Breast epithelium (tissue), 4 donors: Measurements from ENCODE around the gene PARP15. TPM values are rescaled to one million over a fixed set of nuclear protein-coding genes. Genes with fewer than 3 reads are reported as not detected.
"Not testable (repeated sequence)": the region's sequence is repeated elsewhere in the genome, so short reads cannot be mapped to it uniquely, and the experiment has no call there.

Experiments used
- DNase-seq, 2 donors: peaks; one replicate each; pipeline ENCODE4 v3.0.0-alpha.2; 2019; ENCODE audit warnings: low spot score in 2 of 2
- H3K27ac ChIP-seq, 2 donors: fragments of 200-600 bp; sonication (generic) in 1 of 2; one replicate each; pipeline ENCODE4 v1.5.1; 2016 to 2019; ENCODE audit warnings: mild to moderate bottlenecking in 1 of 2
- H3K27me3 ChIP-seq, 2 donors: fragments of 200-600 bp; sonication (generic) in 1 of 2; one replicate each; pipeline versions ENCODE4 v1.5.1 to v1.6.0; 2017 to 2019; ENCODE audit warnings: control low read depth in 1 of 2, mild to moderate bottlenecking in 1 of 2
- H3K36me3 ChIP-seq: fragments of 200-600 bp; one replicate; pipeline ENCODE4 v1.5.1; 2019
- H3K4me1 ChIP-seq, 2 donors: fragments of 200-600 bp; sonication (generic); one replicate each; pipeline ENCODE4 v1.5.1; 2016 to 2019; ENCODE audit warnings: control low read depth in 1 of 2
- H3K4me3 ChIP-seq, 3 donors: fragments of 200-600 bp; sonication (generic); 1 replicate in 2 of 3; 2 replicates in 1 of 3; pipeline ENCODE4 v1.5.1; 2016 to 2019; ENCODE audit warnings: mild to moderate bottlenecking in 3 of 3, moderate library complexity in 2 of 3
- H3K9me3 ChIP-seq, 2 donors: fragments of 200-600 bp; sonication (generic) in 1 of 2; one replicate each; pipeline ENCODE4 v1.5.1; 2016 to 2019; ENCODE audit warnings: control low read depth in 1 of 2
- CTCF ChIP-seq, 3 donors: fragments of 450-650 bp; IDR thresholded peaks; one replicate each; pipeline ENCODE4 v1.5.1; 2016 to 2017; ENCODE audit warnings: antibody characterized with exemption in 3 of 3, mild to moderate bottlenecking in 3 of 3, moderate library complexity in 3 of 3
- POLR2A ChIP-seq: fragments of 450-650 bp; IDR thresholded peaks from one replicate; pipeline ENCODE4 v1.6.1; 2016; ENCODE audit warnings: antibody characterized with exemption, mild to moderate bottlenecking, moderate library complexity
- POLR2AphosphoS5 ChIP-seq, 3 donors: sonication (generic); formaldehyde crosslinking; IDR thresholded peaks; one replicate each; pipeline ENCODE4 v1.6.1; 2017; ENCODE audit warnings: antibody characterized with exemption in 3 of 3
- intact Hi-C: fragments of 100-400 bp; cut with DNase I; formaldehyde crosslinking; loops from one replicate; pipeline ENCODE4 v1.15.1; 2023; ENCODE audit warnings: low total_unique reads
- total RNA-seq, 3 donors: library from RNA; depleted of rRNA; stranded (reverse); fragments of >200 nt; gene quantifications; one replicate each; pipeline ENCODE4 v1.1.0, GENCODE V29; 2016

The PARP15 gene
- total RNA-seq, 3 donors from 2014 or later = 2.9 to 5.6 (median 5.4) TPM

- no peak overlapping the region for H3K27ac ChIP-seq
- peak in 2 of 3 donors; percentile 44 to 47 for TF ChIP-seq CTCF (IDR thresholded peaks at IDR 0.05)
- no peak for TF ChIP-seq POLR2A
- H3K9me3 ChIP-seq = no peaks in the 10 kb centered on the region
- peaks cover 0 to 9% of the 10 kb centered on the region in 2 donors for H3K4me1 ChIP-seq
- DNase-seq = no peak
- H3K27me3 ChIP-seq = no peaks in the 10 kb centered on the region
- no peak overlapping the region for H3K4me3 ChIP-seq
- intact Hi-C loops = no loop called here
- H3K36me3 ChIP-seq = peaks cover under 1% of the 10 kb centered on the region
These were observed 16.8 kb upstream of the PARP15 start for GRCh38 chr3:122560680-122561079.

GRCh38 chr3:122562923-122563716 lies 14.3 kb upstream of the PARP15 start:
- no peak for DNase-seq
- intact Hi-C loops = no loop called here
- Histone ChIP-seq H3K4me3 (peak overlapping the region; percentile 71 to 86 (median 77)), H3K27ac (peak overlapping the region; percentile 93), H3K9me3 (no peaks in the 10 kb centered on the region), H3K27me3 (no peaks in the 10 kb centered on the region), H3K36me3 (no peaks in the 10 kb centered on the region), H3K4me1 (peaks cover 0 to 9% of the 10 kb centered on the region in 2 donors)
- TF ChIP-seq POLR2A (no peak), POLR2AphosphoS5 (IDR thresholded peaks at IDR 0.05) (no peak), CTCF (IDR thresholded peaks at IDR 0.05) (no peak)

- TF ChIP-seq POLR2AphosphoS5 (IDR thresholded peaks at IDR 0.05) (no peak), POLR2A (no peak), CTCF (IDR thresholded peaks at IDR 0.05) (no peak)
- intact Hi-C loops = loop anchor here (2.0 kb wide), 1 partner anchor 117 kb away; the partner anchor contains the start of gene PARP14
- no peaks in the 10 kb centered on the region for H3K36me3 ChIP-seq
- H3K4me3 ChIP-seq = peak overlapping the region; percentile 71 to 86 (median 77)
- DNase-seq = no peak
- H3K9me3 ChIP-seq = no peaks in the 10 kb centered on the region
- peak overlapping the region; percentile 93 for H3K27ac ChIP-seq
- H3K4me1 ChIP-seq = peaks cover 0 to 9% of the 10 kb centered on the region in 2 donors
- H3K27me3 ChIP-seq = no peaks in the 10 kb centered on the region
These were observed 13.8 kb upstream of the PARP15 start for GRCh38 chr3:122563717-122564025.

- DNase-seq = peak; percentile 65 to 75
- Histone ChIP-seq H3K27ac (peak within 1 kb of the TSS; percentile 93), H3K36me3 (no peaks in the 10 kb centered on the region), H3K9me3 (no peaks in the 10 kb centered on the region), H3K27me3 (no peaks in the 10 kb centered on the region), H3K4me1 (peaks cover 0 to 9% of the 10 kb centered on the region in 2 donors), H3K4me3 (peak within 1 kb of the TSS; percentile 71 to 86 (median 77))
- TF ChIP-seq POLR2A = peak; percentile 55
- TF ChIP-seq POLR2AphosphoS5 (IDR thresholded peaks at IDR 0.05) = peak; percentile 72 to 76 (median 75)
- no peak for TF ChIP-seq CTCF (IDR thresholded peaks at IDR 0.05)
- intact Hi-C loops = loop anchor here (2.0 kb wide), 1 partner anchor 116 kb away; the partner anchor contains the start of gene PARP14
These were observed 13.1 kb upstream of the PARP15 start, which contains the start of the genes DTX3L and PARP9 for GRCh38 chr3:122564155-122564912. DTX3L (plus strand) TSS chr3:122564338; CDS start chr3:122564427, 89 bp downstream. PARP9 (minus strand) TSS chr3:122564300; CDS start chr3:122559620, 4,680 bp downstream.

GRCh38 chr3:122568131-122568530 lies 9.3 kb upstream of the PARP15 start:
- DNase-seq, H3K27me3 ChIP-seq, H3K27ac ChIP-seq, intact Hi-C loops, H3K4me1 ChIP-seq, H3K9me3 ChIP-seq, H3K36me3 ChIP-seq, H3K4me3 ChIP-seq: not testable (repeated sequence)
